Measurements from ENCODE around the gene PRPF40B.
"Not testable (repeated sequence)": the region's sequence is repeated elsewhere in the genome, so short reads cannot be mapped to it uniquely, and the experiment has no call there.

PRPF40B gene

GRCh38 chr12:49623142-49623904 is at the start of gene PRPF40B:
Gene PRPF40B, plus strand, starts transcription at chr12:49623561. Its CDS starts 30 bp downstream, at chr12:49623591.
- DNase-seq: peak; percentile 86

GRCh38 chr12:49577589-49578315 is 45.6 kb upstream of the PRPF40B start:
- DNase-seq: no peak

DNA sequence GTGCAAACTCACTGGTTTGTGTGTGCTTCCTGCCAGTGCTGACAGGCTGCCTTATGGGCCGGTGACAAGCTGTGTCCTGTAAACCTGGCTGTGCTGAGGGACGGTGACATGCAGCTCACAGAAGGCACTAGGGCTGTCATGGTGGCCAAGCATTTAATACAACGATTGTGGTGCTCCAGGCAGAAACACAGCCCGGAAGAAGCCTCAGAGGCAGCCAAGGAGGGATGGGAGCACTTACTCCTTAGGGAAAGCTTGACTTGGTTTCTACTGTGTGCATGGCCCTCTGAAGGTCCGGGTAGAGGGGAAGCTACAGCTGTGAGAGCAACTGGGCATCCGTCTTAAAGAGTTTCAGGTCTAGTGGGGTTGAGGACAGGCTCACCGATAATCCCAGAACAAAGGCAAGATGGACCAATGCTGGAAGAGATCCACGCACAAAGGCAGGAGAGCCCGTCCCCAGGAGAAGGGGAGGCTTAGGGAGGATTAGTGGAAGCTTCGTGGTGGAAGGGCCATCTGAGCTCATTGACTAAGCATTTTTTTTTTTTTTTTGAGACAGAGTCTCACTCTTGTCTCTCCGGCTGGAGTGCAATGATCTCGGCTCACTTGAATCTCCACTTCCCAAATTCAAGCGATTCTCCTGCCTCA is 44.8 kb upstream of the PRPF40B start:
- no peak for DNase-seq

DNA sequence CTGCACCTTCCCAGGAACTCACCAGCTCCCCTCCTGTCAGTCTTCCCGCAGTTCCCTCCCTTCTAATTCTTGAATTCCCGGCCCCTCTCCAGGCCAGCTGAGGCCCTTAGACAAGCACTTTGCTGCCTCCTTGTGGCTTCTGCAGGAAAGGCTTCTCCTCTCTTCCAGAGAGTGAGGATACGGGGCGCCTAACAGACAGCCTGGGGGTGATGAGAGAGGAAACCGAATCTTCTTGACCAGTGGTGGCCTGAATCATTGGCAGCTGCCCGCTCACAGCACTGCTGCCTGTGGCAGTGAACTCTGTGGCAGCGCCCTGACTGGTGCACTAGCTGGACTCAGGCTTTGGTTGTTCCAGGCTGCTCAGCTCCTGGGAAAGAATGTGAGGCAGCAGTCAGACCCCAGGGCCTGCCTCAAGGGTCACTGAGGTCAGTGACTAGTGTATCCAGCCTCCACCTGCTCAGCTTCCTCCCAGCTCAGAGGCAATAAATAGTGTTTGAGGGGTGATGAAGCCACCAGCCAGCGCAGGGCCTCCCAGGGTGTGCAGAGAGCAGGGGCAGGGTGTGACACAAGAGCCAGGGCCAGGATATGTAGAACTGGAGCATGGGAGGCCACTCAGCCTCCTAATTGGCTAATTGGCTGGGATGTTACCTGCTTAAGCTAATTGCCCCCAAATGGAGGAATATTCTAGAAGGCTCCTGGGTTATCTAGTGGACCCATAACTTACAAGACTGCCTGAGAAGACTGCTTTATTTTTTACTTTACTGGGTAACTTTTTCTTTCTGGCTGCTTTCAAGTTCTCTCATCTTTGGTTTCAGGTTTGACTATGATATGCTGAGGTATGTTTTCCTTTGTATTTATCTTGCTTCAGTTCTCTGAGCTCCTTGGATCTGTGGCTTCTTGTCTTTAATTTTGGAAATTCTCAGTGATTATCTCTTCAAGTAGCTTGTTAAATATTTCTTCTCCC is 42.5 kb upstream of the PRPF40B start:
- DNase-seq: peak; percentile 80

GRCh38 chr12:49582201-49582600 is 41.2 kb upstream of the PRPF40B start:
- no peak for DNase-seq

- no peak for DNase-seq
Observed at GRCh38 chr12:49582850-49583249, 40.5 kb upstream of the PRPF40B start.

DNA sequence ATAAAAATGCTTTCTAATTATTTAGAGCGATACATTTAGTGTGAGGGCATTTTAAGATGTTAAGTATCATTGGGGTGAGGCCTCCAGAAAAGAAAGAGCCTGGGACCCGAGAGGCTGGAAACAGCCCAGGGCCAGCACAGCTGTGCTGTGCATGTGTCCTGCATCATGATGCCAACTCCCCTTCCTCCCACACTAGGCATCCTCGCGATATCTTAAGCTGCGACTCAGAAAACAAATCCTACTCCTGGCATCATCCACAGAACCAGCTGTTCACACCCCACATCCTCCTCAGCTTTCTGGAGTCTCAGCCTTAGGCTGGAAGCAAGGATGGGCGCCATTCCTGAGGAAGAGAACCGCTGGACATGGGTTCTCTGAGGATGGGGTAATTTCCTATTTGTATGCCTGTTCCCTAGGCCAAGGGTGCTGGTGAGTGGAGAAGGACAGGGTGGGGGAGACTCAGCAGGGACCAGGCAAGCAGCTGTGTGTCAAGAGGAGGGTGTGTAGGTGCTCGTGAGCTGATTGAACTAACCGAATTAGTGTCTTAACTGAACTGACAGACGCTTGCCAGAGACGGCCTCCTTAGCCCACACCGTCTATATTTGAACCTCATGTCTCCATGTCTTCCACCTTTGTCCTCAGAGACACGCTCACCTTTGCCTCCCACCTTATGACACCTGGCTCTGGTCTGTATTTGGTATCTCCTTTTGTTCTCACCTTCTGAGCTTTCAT is 39.8 kb upstream of the PRPF40B start:
- DNase-seq: no peak

DNA sequence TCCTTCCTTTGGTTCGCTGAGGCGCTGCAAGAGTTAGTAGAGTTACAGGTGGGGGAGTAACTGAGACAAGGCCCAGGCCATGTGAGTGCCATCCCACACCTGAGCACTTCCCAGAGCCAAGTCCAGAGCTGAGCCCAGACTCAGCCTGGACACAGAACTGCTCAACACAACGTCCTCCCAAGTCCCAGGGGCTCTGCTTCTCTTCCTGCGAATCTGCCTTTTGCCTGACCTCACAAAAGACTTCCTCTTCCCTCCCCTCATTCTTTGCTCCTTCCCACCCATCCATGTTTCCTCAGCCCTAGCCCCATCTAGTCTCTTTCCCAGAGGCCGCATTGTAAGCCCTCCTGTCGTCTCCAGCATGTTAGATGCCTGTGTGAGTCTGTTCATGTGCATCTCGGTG is 38.8 kb upstream of the PRPF40B start:
- DNase-seq: no peak

GRCh38 chr12:49585477-49586459 is 37.6 kb upstream of the PRPF40B start:
- no peak for DNase-seq

- DNase-seq: no peak
Observed at GRCh38 chr12:49587174-49587908, 36.0 kb upstream of the PRPF40B start.

- no peak for DNase-seq
Observed at GRCh38 chr12:49588281-49588680, 35.1 kb upstream of the PRPF40B start.

GRCh38 chr12:49588721-49589516 is 34.4 kb upstream of the PRPF40B start:
- DNase-seq: no peak

DNA sequence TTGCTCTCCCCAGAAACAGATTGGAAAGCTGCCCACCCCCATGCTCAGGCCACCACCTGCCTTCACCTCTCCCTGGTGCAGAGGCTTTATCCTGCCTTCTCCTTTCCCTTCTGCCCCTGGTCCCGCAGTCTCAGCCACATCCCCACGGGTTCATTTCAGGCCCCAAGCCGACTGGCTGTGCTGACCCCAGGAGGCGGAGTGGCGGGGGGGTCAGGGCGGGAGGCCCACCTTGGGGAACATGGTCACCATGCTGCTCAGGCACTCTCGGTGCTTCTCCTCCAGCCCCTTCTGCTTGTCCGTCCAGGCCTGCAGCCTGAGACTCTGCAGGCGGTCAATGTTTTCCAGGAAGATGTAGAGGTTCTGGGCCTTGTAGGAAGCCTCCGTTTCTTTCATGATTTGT is 24.8 kb upstream of the PRPF40B start:
- DNase-seq: no peak

DNA sequence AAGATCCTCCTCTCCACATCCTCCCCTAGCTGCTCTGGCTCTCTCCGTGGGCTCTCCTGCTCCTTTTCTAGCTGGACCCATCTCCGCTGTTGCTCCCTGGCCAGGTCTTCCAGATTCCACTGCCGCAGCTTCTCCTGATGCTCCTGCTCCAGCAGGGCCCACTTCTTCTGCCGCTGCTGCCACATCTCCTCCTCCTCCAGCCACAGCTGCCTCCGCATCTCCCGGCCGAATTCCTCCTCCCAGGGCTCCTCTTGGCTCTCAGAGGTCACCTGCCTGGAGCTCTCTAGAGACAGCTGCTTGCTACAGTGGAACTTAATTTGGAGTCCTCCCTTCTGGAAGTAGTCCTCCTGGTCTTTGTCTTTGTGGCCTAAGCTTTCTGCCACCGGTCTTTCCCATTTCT is 23.4 kb upstream of the PRPF40B start:
- DNase-seq: no peak

DNA sequence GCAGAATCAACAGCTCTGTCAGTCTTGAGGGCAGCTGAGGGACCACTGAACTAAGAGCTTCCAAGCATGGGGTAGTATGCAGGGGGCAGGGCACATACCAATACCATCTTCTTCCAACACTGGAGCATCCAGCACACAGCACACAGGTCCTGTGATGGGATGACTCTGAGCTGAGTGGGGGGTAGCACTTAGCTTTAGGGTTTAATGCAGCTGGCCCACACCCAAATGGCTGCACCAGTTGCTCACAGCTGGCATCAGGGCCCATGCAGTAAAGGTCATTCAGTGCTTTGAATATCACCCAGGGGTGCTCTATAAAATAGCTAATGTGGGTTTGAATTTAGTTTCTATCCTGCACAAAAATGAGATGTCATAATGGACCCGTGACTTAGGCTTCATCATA is 19.6 kb upstream of the PRPF40B start:
- no peak for DNase-seq

DNA sequence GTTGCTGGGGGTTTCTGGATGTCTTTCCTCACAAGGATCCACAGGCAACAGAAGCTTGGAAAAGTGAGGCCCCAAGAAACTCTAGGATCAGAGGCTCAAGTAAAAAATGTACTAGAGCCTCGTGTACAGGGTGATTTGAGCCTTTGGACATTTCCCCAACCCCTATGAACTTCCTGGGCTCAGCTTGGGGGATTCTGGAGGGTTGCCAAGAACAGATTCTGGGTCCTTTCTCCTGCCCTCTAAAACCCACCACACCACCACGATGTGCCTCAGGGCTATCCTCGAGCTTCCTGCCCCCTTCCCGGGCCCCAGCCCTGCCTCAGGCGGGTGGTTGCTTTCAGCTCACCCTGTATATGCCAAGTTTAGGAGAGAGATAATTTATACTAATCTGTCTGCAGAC is 18.5 kb upstream of the PRPF40B start:
- DNase-seq: no peak

DNA sequence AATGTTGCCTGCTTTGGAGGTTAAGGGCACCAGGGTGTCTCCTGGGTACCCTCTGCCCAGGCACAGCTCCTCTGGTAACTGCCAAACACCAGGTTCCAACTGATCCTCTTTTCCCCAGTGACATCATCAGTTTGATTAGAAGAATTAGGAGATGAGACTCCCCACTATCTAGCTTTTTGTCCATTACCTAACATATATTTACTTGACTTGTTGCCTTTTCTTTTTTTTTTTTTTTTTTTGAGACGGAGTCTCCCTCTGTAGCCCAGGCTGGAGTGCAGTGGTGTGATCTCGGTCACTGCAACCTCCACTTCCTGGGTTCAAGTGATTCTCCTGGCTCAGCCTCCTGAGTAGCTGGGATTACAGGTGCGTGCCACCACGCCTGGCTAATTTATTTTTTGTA is 17.8 kb upstream of the PRPF40B start, which contains the start of gene FAM186B:
Gene FAM186B (minus strand): TSS at position 101 of the 400 bp plus-strand sequence. CDS start 162 bp downstream, outside the sequence.
- DNase-seq: not testable (repeated sequence)

DNA sequence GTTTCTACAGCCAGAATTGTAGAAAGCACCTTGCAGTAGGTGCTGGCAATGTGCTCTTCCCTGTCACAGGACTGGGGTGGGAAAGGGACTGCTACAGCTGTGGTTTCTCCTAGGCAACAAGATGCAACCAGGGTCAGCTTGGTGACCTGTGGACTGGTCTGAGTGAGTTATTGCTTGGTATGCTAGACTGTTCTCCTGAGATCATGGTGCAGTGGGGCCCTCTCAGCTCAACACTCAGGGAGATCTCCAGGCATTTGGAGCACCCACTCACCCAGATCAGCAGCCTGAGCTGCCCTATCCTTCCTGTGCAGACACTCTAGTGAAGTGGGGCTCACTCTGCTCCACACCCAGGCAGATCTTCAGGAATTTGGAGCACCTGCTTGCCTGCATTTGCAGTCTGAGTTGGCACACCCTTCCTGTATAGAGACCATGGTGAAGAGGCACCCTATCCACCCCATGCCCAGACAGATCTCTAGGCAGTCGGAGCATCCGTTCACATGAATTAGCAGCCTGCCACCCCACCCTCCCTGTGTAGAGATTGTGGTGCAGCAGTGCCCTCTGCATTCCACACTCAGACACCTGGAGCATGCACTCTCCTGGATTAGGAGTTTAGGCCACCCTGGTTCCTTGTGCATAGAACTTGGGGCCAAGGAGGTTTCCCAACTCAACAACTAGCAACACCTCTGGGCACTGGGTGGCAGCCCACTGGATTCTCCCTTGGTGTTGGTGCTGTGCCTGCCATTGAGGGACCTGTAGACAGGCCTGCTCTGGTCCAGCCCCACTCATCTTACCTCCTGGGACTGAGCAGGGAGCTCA is 14.1 kb upstream of the PRPF40B start:
- no peak for DNase-seq
